Mononuclear cell (primary cell): ENCODE measurements around the gene SLC7A9. TPM values are rescaled to one million over a fixed set of nuclear protein-coding genes. Genes with fewer than 3 reads are reported as not detected.
"Not testable (repeated sequence)": the region's sequence is repeated elsewhere in the genome, so short reads cannot be mapped to it uniquely, and the experiment has no call there.

Experiments used
- H3K27me3 ChIP-seq: 2 replicates; pipeline ENCODE4 v1.6.0; 2011; ENCODE audit warnings: low read length, control low read depth; ENCODE audit not compliant: insufficient read depth
- H3K4me1 ChIP-seq: 2 replicates; pipeline ENCODE4 v1.5.1; 2011; ENCODE audit warnings: mild to moderate bottlenecking, low read length, control low read depth; ENCODE audit not compliant: insufficient read depth
- H3K4me3 ChIP-seq: 2 replicates; pipeline ENCODE4 v1.5.1; 2011; ENCODE audit warnings: mild to moderate bottlenecking, low read length, moderate library complexity
- H3K9me3 ChIP-seq: 2 replicates; pipeline ENCODE4 v1.5.1; 2011; ENCODE audit warnings: low read depth, mild to moderate bottlenecking, control low read depth, low read length
- total RNA-seq: library from RNA; depleted of rRNA; stranded (reverse); fragments of >200 nt; gene quantifications from one replicate; pipeline ENCODE4 v1.2.3, GENCODE V29; 2012

The SLC7A9 gene
- total RNA-seq, 1 donor: not detected

DNA sequence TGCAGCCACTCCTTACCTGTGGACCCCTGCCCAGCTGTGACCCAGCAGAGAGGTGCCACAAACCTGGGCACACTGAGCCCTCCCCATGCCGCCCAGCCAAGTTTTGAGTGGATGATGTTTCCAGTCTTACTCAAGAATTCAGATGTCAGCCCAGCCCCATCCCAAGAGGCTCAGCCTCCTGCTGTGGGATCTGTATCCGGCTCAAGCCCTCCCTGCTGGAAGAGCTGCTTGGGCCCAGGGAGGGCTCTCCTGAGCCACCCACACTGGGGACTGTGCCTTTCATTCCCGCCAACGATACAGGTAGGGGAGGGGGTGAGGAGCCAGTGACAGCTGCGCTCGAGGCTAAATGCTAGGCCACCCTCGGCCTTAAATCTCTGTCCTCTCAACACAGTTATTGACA, 5.9 kb upstream of the SLC7A9 start:
- Histone ChIP-seq H3K4me1 (no peaks in the 10 kb centered on the region), H3K4me3 (no peak overlapping the region), H3K9me3 (no peaks in the 10 kb centered on the region), H3K27me3 (no peaks in the 10 kb centered on the region)

DNA sequence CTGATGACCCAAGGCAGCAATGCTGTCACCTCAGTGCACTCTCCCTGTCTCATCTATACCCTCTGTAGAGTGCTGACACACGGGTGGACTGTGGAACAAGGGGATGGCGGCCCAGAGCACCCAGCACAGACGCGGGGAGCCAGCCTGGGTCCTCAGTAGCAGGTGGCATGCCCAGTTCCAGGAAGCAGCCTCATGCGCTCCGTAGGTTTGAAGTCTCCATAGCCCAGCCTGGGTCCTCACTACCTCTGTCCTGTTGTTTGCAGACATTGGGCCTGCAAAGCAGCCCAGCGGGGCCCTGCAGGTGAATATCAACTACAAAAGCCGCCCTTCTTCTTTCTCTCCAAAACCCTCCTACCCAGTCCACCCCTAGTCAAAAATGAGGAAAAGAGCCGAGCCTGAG, 5.0 kb upstream of the SLC7A9 start:
- Histone ChIP-seq H3K4me3 (no peak overlapping the region), H3K4me1 (no peaks in the 10 kb centered on the region), H3K9me3 (no peaks in the 10 kb centered on the region), H3K27me3 (no peaks in the 10 kb centered on the region)

DNA sequence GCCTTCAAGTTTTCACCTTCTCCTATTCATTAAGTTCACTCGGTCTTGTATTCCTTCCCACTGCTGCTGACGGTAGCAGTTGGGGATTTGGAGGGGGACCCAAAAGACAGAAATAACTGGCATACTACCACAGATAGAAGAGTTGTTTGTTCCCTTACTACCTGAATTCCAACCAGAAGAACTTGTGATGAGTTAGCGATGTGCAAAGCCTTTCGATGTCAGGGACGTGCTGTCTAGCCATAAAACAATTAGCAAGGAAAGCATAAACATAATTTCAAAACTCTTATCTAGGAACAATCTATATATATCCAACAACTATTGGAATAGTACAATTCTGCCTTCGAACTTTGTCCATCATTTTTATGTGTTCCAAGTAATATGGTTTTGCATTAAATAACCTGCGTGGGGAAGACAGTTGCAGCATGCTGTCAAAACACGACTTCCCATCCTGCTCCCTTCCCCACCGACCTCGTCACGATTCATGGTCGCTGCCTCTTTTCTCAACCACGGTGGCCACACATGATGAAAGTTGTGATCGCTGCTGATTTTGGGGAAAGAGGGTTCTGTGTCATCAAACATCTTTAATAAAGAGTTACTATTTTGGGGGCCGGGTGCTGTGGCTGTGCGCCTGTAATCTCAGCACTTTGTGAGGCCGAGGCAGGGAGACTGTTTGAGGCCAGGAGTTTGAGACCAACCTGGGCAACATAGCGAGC, 3.8 kb upstream of the SLC7A9 start:
- Histone ChIP-seq H3K4me3 (no peak overlapping the region), H3K4me1 (no peaks in the 10 kb centered on the region), H3K9me3 (no peaks in the 10 kb centered on the region), H3K27me3 (no peaks in the 10 kb centered on the region)

DNA sequence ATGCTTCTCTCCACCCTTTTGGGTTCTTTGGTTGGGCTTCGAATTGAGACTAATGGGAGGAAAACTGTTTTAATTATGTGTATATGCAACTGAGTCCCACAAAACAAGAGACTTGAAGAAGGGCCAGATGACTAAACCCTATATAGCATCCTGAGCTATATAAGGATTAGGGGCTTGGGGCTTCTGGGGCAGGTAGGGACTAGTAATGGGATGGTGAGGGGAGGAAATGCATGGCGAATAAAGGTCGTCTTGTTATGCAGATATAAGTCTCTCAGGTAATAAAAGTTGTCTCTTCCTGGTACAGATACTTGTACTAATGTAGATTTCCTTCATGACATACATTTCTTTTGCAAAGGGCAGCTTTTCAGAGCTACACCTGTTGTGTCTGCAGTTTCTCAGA, 2.8 kb upstream of the SLC7A9 start:
- no peaks in the 10 kb centered on the region for H3K27me3 ChIP-seq

DNA sequence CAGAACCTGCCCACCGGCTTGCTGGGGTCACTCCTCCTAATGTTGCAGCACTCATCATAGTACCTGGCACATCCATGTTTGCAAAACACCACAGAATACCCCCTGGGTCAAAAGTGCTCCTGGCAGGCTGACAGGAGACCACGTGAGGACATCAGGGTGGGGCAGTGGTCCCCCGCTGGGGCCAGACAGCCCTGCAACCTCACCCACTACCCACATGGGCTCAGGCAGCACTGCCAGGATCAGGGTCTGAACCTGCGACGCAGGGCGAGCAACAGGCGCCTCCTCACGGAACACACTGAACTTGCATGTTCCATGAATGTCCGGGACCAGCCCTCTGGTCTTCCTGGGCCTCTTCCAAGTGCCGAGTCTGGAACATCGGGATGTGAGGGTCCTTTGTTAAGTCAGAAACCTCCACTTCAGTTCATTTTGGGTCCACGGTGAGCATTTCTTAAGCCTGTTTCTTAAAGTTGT, 1.4 kb upstream of the SLC7A9 start:
- Histone ChIP-seq H3K27me3 (no peaks in the 10 kb centered on the region), H3K4me3 (no peak overlapping the region), H3K4me1 (no peaks in the 10 kb centered on the region), H3K9me3 (no peaks in the 10 kb centered on the region)

More for the DNA sequence above, 2.8 kb upstream of the SLC7A9 start:
- H3K9me3 ChIP-seq: no peaks in the 10 kb centered on the region
- no peak overlapping the region for H3K4me3 ChIP-seq
- no peaks in the 10 kb centered on the region for H3K4me1 ChIP-seq

DNA sequence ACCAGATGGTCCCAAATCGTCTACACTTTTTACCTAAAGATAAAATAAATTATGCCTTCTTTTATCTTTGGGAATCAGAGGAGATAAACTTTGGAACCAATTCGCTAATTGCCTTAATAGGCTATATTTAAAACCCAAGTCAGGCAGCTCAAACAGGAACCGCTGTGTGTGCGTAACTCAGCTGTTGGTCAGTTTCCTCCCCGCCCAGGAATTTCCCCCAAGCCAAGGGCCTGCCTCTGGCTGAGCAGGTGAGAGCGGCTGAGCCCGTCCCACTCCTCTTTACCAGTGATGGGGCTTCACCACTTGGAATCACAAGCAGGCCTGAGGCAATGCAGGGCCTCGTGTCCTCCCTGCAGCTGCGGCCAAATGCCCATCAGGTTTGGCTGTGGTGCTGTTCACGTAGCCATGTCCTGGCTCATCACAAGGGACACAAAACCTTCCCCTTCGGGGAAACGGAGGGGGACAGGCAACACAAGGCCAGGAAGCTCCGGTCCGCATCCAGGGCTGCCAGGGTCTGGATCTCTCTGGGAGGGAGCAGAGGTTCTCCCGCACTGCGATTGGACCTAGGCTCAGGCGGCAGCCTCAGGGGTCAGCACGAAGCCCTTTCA, 503 bp upstream of the SLC7A9 start:
- Histone ChIP-seq H3K4me3 (no peak overlapping the region), H3K9me3 (no peaks in the 10 kb centered on the region), H3K4me1 (no peaks in the 10 kb centered on the region), H3K27me3 (no peaks in the 10 kb centered on the region)

DNA sequence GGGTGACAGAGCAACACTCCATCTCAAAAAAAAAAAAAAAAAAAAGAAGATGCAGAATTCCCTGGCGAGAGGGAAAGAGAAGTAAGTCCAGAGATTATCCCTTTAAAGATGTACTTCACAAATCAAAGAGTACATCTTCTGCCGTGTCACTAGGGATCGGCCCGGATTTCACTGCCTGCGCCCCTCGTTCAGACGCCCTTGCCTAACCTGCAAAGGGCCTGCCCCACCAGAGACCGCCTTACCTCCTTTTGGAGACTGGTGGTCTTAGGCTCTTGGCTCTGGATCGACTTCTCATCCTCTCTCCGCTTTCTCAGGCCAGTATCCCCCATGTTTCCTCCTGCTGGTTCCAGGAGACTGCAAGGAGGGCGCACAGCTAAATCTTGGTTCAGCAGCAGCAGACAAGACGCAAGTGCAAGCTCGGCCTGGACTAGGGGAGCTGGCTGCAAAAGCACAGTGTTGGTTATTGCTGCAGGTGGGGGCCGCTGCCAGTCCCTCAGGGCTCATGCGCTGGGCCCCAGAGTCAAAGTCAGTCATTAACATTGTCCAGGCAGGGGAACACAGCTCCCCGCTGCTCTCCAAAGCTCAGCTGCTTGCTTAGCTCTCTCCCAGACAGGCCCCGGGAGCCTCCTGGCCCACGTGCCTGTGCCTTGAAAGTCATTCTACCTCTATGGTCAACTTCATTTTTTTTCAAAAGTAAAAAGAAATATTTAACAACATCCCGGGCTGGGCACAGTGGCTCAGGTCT, 1.2 kb downstream of the SLC7A9 start:
- no peaks in the 10 kb centered on the region for H3K4me1 ChIP-seq
- no peaks in the 10 kb centered on the region for H3K27me3 ChIP-seq
- H3K9me3 ChIP-seq: no peaks in the 10 kb centered on the region
- H3K4me3 ChIP-seq: no peak overlapping the region

DNA sequence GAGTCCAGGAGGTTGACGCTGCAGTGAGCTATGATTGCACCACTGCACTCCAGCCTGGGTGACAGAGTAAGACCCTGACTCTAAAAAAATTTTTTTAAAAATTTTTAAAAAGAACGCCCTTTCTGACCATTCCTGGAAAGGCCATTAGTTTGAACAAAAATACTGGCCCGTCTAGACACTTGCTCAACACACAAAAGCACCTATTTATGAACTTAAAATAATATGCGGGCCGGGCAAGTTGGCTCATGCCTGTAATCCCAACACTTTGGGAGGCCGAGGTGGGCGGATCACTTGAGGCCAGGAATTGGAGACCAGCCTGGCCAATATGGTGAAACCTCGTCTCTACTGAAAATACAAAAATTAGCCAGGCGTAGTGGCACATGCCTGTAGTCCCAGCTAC, 2.1 kb downstream of the SLC7A9 start:
- H3K9me3 ChIP-seq, H3K27me3 ChIP-seq, H3K4me3 ChIP-seq, H3K4me1 ChIP-seq: not testable (repeated sequence)

DNA sequence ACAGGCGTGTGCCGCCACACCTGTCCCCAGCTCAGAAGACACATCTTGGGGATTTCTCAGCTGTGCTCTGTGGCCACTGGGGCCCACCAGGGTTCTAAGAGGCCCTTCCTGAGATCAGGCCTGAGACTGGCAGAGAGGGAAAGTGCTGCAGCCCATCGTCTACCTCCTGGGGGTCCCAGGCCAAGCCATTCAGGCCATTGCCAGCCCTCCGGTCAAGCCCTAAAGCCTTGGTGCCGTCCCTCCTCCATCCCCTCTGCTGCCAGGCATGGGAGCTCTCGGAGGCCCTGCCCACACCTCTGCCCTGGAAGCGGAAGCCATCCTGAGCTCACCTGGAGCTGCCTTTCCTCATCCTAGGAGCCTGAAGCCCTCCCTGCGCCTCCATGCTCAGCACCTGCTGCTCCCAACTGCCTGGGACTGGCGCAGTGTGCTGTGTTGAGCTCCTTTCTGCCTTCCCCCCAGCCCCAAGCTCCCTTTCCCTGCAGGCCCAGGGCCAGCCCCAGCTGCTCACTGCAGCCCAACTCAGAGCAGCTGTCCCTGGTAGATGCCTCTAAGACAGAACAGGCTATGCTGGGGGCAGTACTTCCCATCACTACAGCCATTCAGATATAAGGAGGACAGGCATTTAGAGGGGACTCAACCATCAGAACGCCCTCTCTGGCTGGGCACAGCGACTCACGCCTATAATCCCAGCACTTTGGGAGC, 2.9 kb downstream of the SLC7A9 start:
- Histone ChIP-seq H3K27me3 (no peaks in the 10 kb centered on the region), H3K9me3 (no peaks in the 10 kb centered on the region), H3K4me3 (no peak overlapping the region), H3K4me1 (no peaks in the 10 kb centered on the region)

DNA sequence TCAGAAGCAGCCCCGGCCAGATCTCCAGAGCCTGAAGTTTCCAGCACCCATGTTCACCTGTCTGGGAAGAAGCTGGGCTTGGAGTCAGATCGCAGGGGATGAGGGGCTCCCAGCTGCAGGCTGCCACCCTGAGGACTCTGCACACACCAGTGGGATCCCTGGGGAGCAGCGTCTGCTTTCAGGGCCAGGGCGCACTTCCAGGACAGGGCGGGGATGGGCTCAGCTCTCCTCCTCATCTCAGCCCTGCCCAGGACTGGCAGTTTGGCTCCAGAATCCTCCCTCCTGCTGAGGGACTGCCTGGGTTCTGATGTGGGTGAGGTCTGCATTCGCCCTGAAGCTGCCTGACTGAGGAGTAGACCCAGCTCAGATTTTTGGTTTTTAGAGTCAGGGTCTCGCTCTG, 3.5 kb downstream of the SLC7A9 start:
- no peaks in the 10 kb centered on the region for H3K27me3 ChIP-seq
- H3K9me3 ChIP-seq: no peaks in the 10 kb centered on the region
- no peak overlapping the region for H3K4me3 ChIP-seq
- no peaks in the 10 kb centered on the region for H3K4me1 ChIP-seq

DNA sequence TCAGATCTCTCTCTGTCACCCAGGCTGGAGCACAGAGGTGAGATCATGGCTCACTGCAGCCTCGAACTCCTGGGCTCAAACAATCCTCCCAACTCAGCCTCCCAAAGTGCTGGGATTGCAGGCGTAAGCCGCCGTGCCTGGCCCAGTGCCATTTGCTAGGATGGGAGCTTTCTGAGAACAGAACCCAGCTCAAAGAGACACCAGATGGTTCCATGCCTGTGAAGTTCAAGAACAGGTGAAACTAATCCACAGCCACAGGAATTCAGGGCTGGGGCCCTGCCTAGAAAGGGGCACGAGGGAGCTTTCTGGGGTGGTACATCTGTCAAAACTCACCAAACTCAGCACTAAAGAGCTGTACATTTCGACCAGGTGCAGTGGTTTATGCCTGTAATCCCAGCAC, 4.2 kb downstream of the SLC7A9 start:
- Histone ChIP-seq H3K4me1 (no peaks in the 10 kb centered on the region), H3K4me3 (no peak overlapping the region), H3K27me3 (no peaks in the 10 kb centered on the region), H3K9me3 (no peaks in the 10 kb centered on the region)

DNA sequence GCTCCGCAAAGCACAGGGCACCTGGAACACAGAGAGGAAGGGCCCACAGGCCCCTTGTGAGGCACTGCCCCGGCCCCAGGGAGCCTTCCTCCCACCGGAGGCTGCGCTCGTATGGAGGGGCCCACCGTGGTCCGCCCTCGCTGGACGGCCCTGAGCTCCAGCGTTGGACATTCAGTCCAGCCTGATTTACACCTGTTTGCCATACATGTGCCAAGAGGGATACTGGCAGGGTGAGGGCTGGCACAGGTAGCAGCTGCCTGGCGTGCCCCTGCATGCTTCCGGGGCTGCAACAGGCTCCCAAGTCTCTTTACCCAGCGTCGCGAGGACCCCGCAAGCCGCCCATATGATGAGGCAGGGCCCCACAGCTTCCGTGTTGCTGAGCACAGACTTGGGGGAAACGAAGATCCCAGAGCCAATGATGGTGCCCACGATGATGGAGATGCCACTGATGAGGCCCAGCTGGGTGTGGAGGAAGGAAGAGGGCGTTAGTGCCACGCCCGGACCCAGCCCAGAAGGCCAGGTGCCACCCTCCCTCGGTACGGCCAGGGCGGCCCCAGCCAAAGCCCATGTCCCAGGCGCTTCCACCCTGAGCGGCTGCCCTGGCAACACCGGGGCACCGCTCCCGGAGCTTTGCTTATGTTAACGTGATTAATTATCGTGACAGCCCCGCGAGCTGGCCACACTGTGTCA, 5.1 kb downstream of the SLC7A9 start:
- Histone ChIP-seq H3K27me3 (no peaks in the 10 kb centered on the region), H3K4me3 (no peak overlapping the region), H3K4me1 (no peaks in the 10 kb centered on the region), H3K9me3 (no peaks in the 10 kb centered on the region)

DNA sequence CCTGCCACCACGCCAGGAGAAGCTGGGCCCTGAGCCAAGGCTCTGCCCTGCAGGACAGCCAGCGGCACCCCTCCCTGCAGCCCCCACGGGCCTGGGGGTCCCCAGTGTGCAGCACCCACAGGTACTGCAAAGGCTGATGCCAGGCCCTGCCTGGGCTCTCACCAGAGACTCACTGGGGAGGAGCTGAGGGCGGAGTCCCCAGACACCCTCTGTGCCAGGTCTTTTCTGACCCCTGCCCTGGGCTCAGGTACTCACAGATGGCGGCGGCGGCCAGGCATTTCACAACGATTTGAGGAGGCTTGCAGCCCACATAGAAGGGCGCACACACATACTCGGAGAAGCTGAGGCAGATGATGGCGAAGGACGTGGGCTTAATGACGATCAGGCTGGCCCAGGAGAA, 5.7 kb downstream of the SLC7A9 start:
- H3K4me3 ChIP-seq: no peak overlapping the region
- H3K4me1 ChIP-seq: no peaks in the 10 kb centered on the region
- no peaks in the 10 kb centered on the region for H3K9me3 ChIP-seq
- no peaks in the 10 kb centered on the region for H3K27me3 ChIP-seq

DNA sequence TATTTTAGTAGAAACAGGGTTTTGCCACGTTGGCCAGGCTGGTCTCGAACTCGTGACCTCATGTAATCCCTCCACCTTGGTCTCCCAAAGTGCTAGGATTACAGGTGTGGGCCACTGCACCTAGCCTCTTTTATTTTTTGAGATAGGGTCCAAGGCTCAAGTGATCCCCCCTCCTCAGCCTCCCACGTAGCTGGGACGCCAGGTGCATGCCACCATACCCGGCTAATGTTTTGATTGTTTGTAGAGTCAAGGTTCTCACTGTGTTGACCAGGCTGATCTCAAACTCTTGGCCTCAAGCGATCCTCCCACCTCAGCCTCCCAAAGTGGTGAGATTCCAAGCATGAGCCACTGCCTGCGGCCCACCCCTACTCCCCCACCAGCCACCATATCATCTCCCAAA, 6.3 kb downstream of the SLC7A9 start:
- H3K4me3 ChIP-seq: no peak overlapping the region
- H3K4me1 ChIP-seq: no peaks in the 10 kb centered on the region
- no peaks in the 10 kb centered on the region for H3K9me3 ChIP-seq
- no peaks in the 10 kb centered on the region for H3K27me3 ChIP-seq

DNA sequence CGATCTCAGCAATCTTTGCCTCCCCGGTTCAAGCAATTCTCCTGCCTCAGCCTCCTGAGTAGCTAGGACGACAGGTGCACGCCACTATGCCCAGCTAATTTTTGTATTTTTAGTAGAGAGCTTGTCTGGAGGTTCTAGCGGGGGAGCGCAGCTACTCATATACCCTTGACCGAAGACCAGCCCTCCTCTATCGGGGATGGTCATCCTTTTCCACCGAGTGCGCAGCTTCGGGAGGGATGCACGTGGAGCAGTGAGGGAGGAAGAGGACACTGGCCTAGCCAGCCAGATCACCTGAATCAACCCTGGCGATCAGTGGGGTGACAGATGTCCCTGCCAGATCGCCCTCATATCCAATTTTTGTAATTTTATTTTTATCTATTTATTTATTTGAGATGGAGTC, 6.8 kb downstream of the SLC7A9 start:
- H3K4me1 ChIP-seq: no peaks in the 10 kb centered on the region
- H3K9me3 ChIP-seq: no peaks in the 10 kb centered on the region
- H3K4me3 ChIP-seq: no peak overlapping the region
- H3K27me3 ChIP-seq: no peaks in the 10 kb centered on the region
